K562 (cell line): ENCODE data around the gene SMYD2. TPM values are rescaled to one million over a fixed set of nuclear protein-coding genes. Genes with fewer than 3 reads are reported as not detected.

Source experiments
- ATAC-seq: fragments of 200-7000 bp; cut with Tn5 transposase; 3 replicates; pipeline ENCODE4 v1.9.1; 2020; ENCODE audit warnings: moderate library complexity
- BruUV-seq: library from RNA; stranded (reverse); fragments of 400-500 nt; replicated peaks from 2 replicates; lab custom pipeline; 2021; lab: Mats Ljungman, UMichigan
- CTCF ChIA-PET: fragments of 300-600 bp; formaldehyde crosslinking; extraction: SDS; loops from one replicate; lab custom pipeline; 2021; ENCODE audit warnings: low intra/inter-chr PET ratio; lab: Yijun Ruan, JAX
- POLR2A ChIA-PET: fragments of 300-600, 350-650 bp; sonication (Branson Sonifier 250); formaldehyde crosslinking; extraction: SDS; loops from one replicate; lab custom pipeline; 2021; ENCODE audit warnings: antibody characterized with exemption, inconsistent platforms; lab: Yijun Ruan, JAX
- DNase-seq, 4 experiments: peaks; one replicate each; pipeline versions ENCODE4 v3.0.0 to v3.0.0-alpha.2; 2011 to 2018; ENCODE audit warnings: low spot score in 3 of 4, mixed read lengths in 3 of 4; ENCODE audit errors: extremely low read depth in 1 of 4
- FAIRE-seq: peaks from 2 replicates; lab custom pipeline; 2011; peaks lifted over from hg19 to GRCh38; lab: Jason Lieb, UNC
- H2AFZ ChIP-seq: 2 replicates; pipeline ENCODE4 v1.6.0; 2011; ENCODE audit warnings: low read depth, low read length, control low read depth, inconsistent platforms
- H3K27ac ChIP-seq: fragments of 200-600 bp; 3 replicates; pipeline ENCODE4 v1.8.0; 2011; ENCODE audit warnings: low read depth, mild to moderate bottlenecking, control low read depth, inconsistent platforms, low read length, moderate library complexity, mixed read lengths; ENCODE audit errors: extremely low read depth
- H3K27me3 ChIP-seq, 2 experiments: fragments of 300-600 bp in 1 of 2; 2 replicates in 1 of 2; 3 replicates in 1 of 2; pipeline versions ENCODE4 v1.6.0 to v1.8.0; 2011; ENCODE audit warnings: inconsistent platforms in 2 of 2, low read length in 2 of 2, mild to moderate bottlenecking in 1 of 2, mixed read lengths in 1 of 2, moderate library complexity in 1 of 2; ENCODE audit not compliant: control insufficient read depth in 2 of 2, insufficient read depth in 2 of 2
- H3K36me3 ChIP-seq: fragments of 300-600 bp; 3 replicates; pipeline ENCODE4 v1.8.0; 2011; ENCODE audit warnings: mild to moderate bottlenecking, low read length, inconsistent platforms; ENCODE audit not compliant: control insufficient read depth, insufficient read depth
- H3K4me1 ChIP-seq, 2 experiments: fragments of 200-600 bp in 1 of 2; replicated peaks in 1 of 2; 2 replicates in 1 of 2; 3 replicates in 1 of 2; pipeline versions ENCODE4 v1.5.1 to v1.8.0; 2011; ENCODE audit warnings: inconsistent platforms in 2 of 2, low read length in 2 of 2, mild to moderate bottlenecking in 1 of 2, mixed read lengths in 1 of 2, moderate library complexity in 1 of 2; ENCODE audit not compliant: control insufficient read depth in 2 of 2, insufficient read depth in 2 of 2
- H3K4me2 ChIP-seq: 2 replicates; pipeline ENCODE4 v1.6.1; 2011; ENCODE audit warnings: low read length, control low read depth, inconsistent platforms, mixed read lengths; ENCODE audit not compliant: insufficient read depth
- H3K4me3 ChIP-seq: fragments of 200-600 bp; sonication (generic), shearing (Covaris generic); 2 replicates; pipeline ENCODE4 v1.5.1; 2016; ENCODE audit warnings: control low read depth, inconsistent platforms
- H3K79me2 ChIP-seq: fragments of 200-600 bp; 3 replicates; pipeline ENCODE4 v1.8.0; 2011; ENCODE audit warnings: low read length, inconsistent platforms; ENCODE audit not compliant: control insufficient read depth, insufficient read depth
- H3K9ac ChIP-seq, 2 experiments: 2 replicates each; pipeline versions ENCODE4 v1.6.0 to v1.6.1; 2011; ENCODE audit warnings: low read depth in 2 of 2, low read length in 2 of 2, control low read depth in 1 of 2, inconsistent platforms in 1 of 2, mild to moderate bottlenecking in 1 of 2, mixed read lengths in 1 of 2; ENCODE audit not compliant: insufficient read depth in 1 of 2
- H3K9me1 ChIP-seq: one replicate; pipeline ENCODE4 v1.6.0; 2011; ENCODE audit warnings: inconsistent platforms, mild to moderate bottlenecking, low read length, moderate library complexity; ENCODE audit not compliant: control insufficient read depth, insufficient read depth
- H3K9me3 ChIP-seq: replicated peaks from 2 replicates; pipeline ENCODE4 v1.5.1; 2011; ENCODE audit warnings: low read depth, low read length, inconsistent platforms; ENCODE audit not compliant: control insufficient read depth, insufficient read depth
- H4K20me1 ChIP-seq: replicated peaks from 2 replicates; pipeline ENCODE4 v1.6.1; 2011; ENCODE audit warnings: low read length, inconsistent platforms, mixed read lengths; ENCODE audit not compliant: control insufficient read depth, insufficient read depth
- CEBPG ChIP-seq, 3 experiments: fragments of 200-800 bp in 1 of 3; sonication (Bioruptor generic) in 1 of 3; sonication (generic) in 1 of 3; formaldehyde crosslinking in 1 of 3; IDR thresholded peaks in 2 of 3; conservative IDR thresholded peaks in 1 of 3; 2 replicates each; pipeline versions ENCODE4 v1.6.1 to v1.8.0; 2016 to 2022; ENCODE audit warnings: missing compliant biosample characterization in 2 of 3, missing genetic modification characterization in 2 of 3, mild to moderate bottlenecking in 1 of 3, missing genetic modification reagents in 1 of 3
- DDX20 ChIP-seq: fragments of 450-650 bp; IDR thresholded peaks from 2 replicates; pipeline ENCODE4 v1.6.1; 2016; ENCODE audit warnings: missing genetic modification characterization, low read depth, mild to moderate bottlenecking, missing compliant biosample characterization, moderate library complexity
- HOXB6 ChIP-seq: fragments of 250-450 bp; sonication (Bioruptor Pico); IDR thresholded peaks from 2 replicates; pipeline ENCODE4 v1.5.1; 2022; ENCODE audit warnings: mild to moderate bottlenecking, borderline replicate concordance
- MYC ChIP-seq, 2 experiments: fragments of 250-450 bp in 1 of 2; sonication (Bioruptor Pico) in 1 of 2; IDR thresholded peaks; 2 replicates each; pipeline versions ENCODE4 v1.5.1 to v1.6.1; 2012 to 2021; ENCODE audit warnings: low read depth in 2 of 2, borderline replicate concordance in 1 of 2, improper control_type of control experiment in 1 of 2, low read length in 1 of 2, mild to moderate bottlenecking in 1 of 2, moderate library complexity in 1 of 2
- PCBP1 ChIP-seq: fragments of 200-400 bp; formaldehyde crosslinking; IDR thresholded peaks from 2 replicates; pipeline ENCODE4 v1.6.1; 2018; ENCODE audit warnings: mild to moderate bottlenecking, low read depth, low read length; ENCODE audit not compliant: poor library complexity, severe bottlenecking
- RFX1 ChIP-seq: fragments of 450-650 bp; IDR thresholded peaks from 2 replicates; pipeline ENCODE4 v1.6.1; 2016; ENCODE audit warnings: mild to moderate bottlenecking, moderate library complexity
- TEAD1 ChIP-seq, 2 experiments: fragments of 450-650 bp in 1 of 2; sonication (generic) in 1 of 2; formaldehyde crosslinking; IDR thresholded peaks; 2 replicates each; pipeline versions ENCODE4 v1.4.0 to v1.8.0; 2020 to 2022; ENCODE audit warnings: mild to moderate bottlenecking in 2 of 2, missing genetic modification reagents in 1 of 2
- ZNF3 ChIP-seq: fragments of 250-450 bp; sonication (Bioruptor Pico); IDR thresholded peaks from 2 replicates; pipeline ENCODE4 v1.5.0; 2021; ENCODE audit warnings: mild to moderate bottlenecking, moderate library complexity
- WGBS: fragments of 100-300 bp; shearing (Covaris generic); methylation state at CpG from one replicate; pipeline ENCODE4 v1.1.6; 2016; ENCODE audit warnings: low coverage, mixed read lengths; ENCODE audit not compliant: insufficient coverage; ENCODE audit errors: missing lambda C conversion rate; 5-methylcytosine and 5-hydroxymethylcytosine counted together
- in situ Hi-C: fragments of 300-500 bp; cut with MboI; formaldehyde crosslinking; loops from 4 replicates; pipeline ENCODE4 v1.15.0; 2018; ENCODE audit warnings: inconsistent platforms, mixed read lengths
- intact Hi-C: fragments of 100-400 bp; cut with micrococcal nuclease; formaldehyde crosslinking; loops from 2 replicates; pipeline ENCODE4 v1.14.2; 2022
- polyA plus RNA-seq, 8 experiments: library from polyadenylated mRNA; depleted of rRNA in 4 of 8; stranded (reverse) in 5 of 8; unstranded in 3 of 8; fragments of >200 nt; fragmentation: Nextera tagmentation in 2 of 8; fragmentation: Illumina TruSeq in 1 of 8; extraction: Ambion mirVana in 2 of 8; extraction: Trizol in 1 of 8; gene quantifications; 2 replicates each; pipeline versions ENCODE4 v1.2.1 to v1.2.3, GENCODE V29; 2011 to 2014; ENCODE audit warnings: inconsistent platforms in 1 of 8, missing spikeins in 1 of 8
- total RNA-seq, 7 experiments: library from RNA; depleted of rRNA in 6 of 7; stranded (reverse); fragments of >200 nt in 6 of 7; fragmentation: Illumina TruSeq in 2 of 7; extraction: Trizol in 2 of 7; gene quantifications; 2 replicates each; pipeline versions ENCODE4 v1.2.1 to v1.2.3, GENCODE V29; 2011 to 2021; ENCODE audit warnings: low replicate concordance in 1 of 7

SMYD2 gene
- total and polyA plus RNA-seq, 9 of the 15 experiments (the other 6 are each of a cell fraction or from before 2014, with no cell fraction given): 13.8 to 81.3 (median 39.9) TPM

DNA sequence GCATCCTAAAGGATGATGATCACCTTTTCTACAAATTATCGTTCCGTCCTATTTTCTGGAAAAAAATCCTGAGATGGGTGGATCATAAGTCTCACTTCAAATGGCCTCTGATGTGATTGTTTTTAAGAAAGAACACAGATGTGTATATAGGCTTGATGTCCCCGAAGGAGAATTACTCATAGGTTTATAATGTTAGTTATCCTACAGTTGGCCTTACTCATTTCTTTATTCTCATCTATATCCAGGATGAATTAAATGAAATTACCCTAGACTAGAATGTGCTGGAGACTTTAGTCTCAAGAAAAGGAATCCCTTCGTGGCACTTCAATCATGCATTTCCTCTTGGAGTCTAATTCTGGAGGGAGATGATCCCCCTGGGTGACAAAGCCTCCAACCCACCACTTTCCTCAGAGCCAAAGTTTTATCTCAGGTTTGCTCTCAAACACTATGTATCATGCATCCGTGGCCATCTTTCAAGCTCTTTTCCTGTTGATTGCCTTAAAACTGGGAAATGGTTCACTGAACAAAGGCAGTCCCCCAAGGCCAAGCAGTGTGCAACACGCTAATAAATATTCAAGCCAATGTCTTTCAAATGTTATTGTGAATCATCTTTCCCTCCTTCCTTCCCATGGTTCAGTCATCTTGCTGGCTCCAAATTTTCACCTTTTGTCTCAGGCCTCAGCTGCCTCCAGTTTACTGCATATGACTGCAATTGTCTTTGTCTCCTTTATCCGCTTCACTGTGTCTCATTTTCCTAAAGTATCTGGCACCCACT is 32.5 kb upstream of the SMYD2 start:
- TF ChIP-seq DDX20 (tag) (no peak), ZNF3 (CRISPR knock-in tag) (no peak), CEBPG (CRISPR knock-in tag; IDR thresholded peaks at IDR 0.05) (no peak), CEBPG (tag; conservative IDR thresholded peaks at IDR 0.05 in 1 of 2, IDR thresholded peaks at IDR 0.05 in 1 of 2) (no peak), PCBP1 (no peak), RFX1 (no peak), MYC (IDR thresholded peaks at IDR 0.05; ENCODE audit: low read depth, low read length) (no peak), MYC (CRISPR knock-in tag; IDR thresholded peaks at IDR 0.05; ENCODE audit: borderline replicate concordance, low read depth) (no peak), TEAD1 (CRISPR knock-in tag; IDR thresholded peaks at IDR 0.05) (no peak), HOXB6 (CRISPR knock-in tag) (no peak)
- BruUV-seq: no TSS peak
- ATAC-seq (no peak), DNase-seq (no peak), FAIRE-seq (no peak)
- WGBS: under 1% methylated on average over 7 of the region's 7 CpGs
- Histone ChIP-seq H3K4me1 (no peaks in the 10 kb centered on the region), H3K9ac (no peak overlapping the region), H3K4me3 (no peak overlapping the region), H3K27ac (no peak overlapping the region), H3K9me3 (no peaks in the 10 kb centered on the region), H2AFZ (no peak overlapping the region), H3K36me3 (no peaks in the 10 kb centered on the region), H3K9me1 (no peaks in the 10 kb centered on the region), H3K79me2 (no peaks in the 10 kb centered on the region), H3K4me2 (no peak overlapping the region), H3K27me3 (peaks cover 13 to 15% of the 10 kb centered on the region in 2 experiments; a peak in 4 of 5 replicates), H4K20me1 (no peaks in the 10 kb centered on the region)
- ChIA-PET CTCF (no interaction called here), POLR2A (interaction anchor here (0.6 to 0.7 kb wide), 2 partner anchors 448 to 1280 kb away, joined by 3 read pairs; no protein-coding TSS in a partner anchor)
- in situ Hi-C loops (no loop called here), intact Hi-C loops (no loop called here)
